H9 (cell line): ENCODE measurements around the gene MEGF8. TPM values are rescaled to one million over a fixed set of nuclear protein-coding genes. Genes with fewer than 3 reads are reported as not detected.

Experiments
- DNase-seq: peaks from one replicate; pipeline ENCODE4 v3.0.0-alpha.2; 2017
- H2AFZ ChIP-seq: one replicate; pipeline ENCODE4 v1.6.1; 2013; ENCODE audit warnings: mild to moderate bottlenecking, low read length, control low read depth, moderate library complexity
- H2AK5ac ChIP-seq: 2 replicates; pipeline ENCODE4 v1.6.1; 2013; ENCODE audit warnings: low read length, control low read depth, mixed read lengths; ENCODE audit not compliant: insufficient read length
- H2BK120ac ChIP-seq: one replicate; pipeline ENCODE4 v1.6.1; 2013; ENCODE audit warnings: low read depth, mild to moderate bottlenecking, low read length, control low read depth, inconsistent platforms; ENCODE audit not compliant: poor library complexity, severe bottlenecking
- H2BK12ac ChIP-seq: 2 replicates; pipeline ENCODE4 v1.6.1; 2013; ENCODE audit warnings: low read length, control low read depth, mixed read lengths, low read depth; ENCODE audit not compliant: insufficient read length
- H2BK15ac ChIP-seq: 2 replicates; pipeline ENCODE4 v1.6.1; 2013; ENCODE audit warnings: low read depth, low read length, control low read depth
- H2BK20ac ChIP-seq: one replicate; pipeline ENCODE4 v1.6.1; 2013; ENCODE audit warnings: low read depth, mild to moderate bottlenecking, low read length, control low read depth, inconsistent platforms; ENCODE audit not compliant: poor library complexity, severe bottlenecking
- H2BK5ac ChIP-seq: 2 replicates; pipeline ENCODE4 v1.6.1; 2013; ENCODE audit warnings: low read length, control low read depth, mixed read lengths; ENCODE audit not compliant: insufficient read length
- H3K14ac ChIP-seq: 2 replicates; pipeline ENCODE4 v1.6.1; 2013; ENCODE audit warnings: low read length, control low read depth; ENCODE audit not compliant: insufficient read depth
- H3K18ac ChIP-seq: 2 replicates; pipeline ENCODE4 v1.6.1; 2013; ENCODE audit warnings: low read depth, mild to moderate bottlenecking, mixed read lengths, low read length, control low read depth; ENCODE audit not compliant: insufficient read length
- H3K23ac ChIP-seq: 2 replicates; pipeline ENCODE4 v1.6.1; 2013; ENCODE audit warnings: low read length, control low read depth, mixed read lengths, low read depth; ENCODE audit not compliant: insufficient read length
- H3K23me2 ChIP-seq: 2 replicates; pipeline ENCODE4 v1.6.1; 2013; ENCODE audit warnings: low read depth, mild to moderate bottlenecking, mixed read lengths, low read length, control low read depth; ENCODE audit not compliant: insufficient read length, poor library complexity, severe bottlenecking
- H3K27ac ChIP-seq: 2 replicates; pipeline ENCODE4 v1.5.1; 2013; ENCODE audit warnings: low read length, control low read depth, mixed read lengths, low read depth; ENCODE audit not compliant: insufficient read length
- H3K27me3 ChIP-seq: 2 replicates; pipeline ENCODE4 v1.6.1; 2013; ENCODE audit warnings: low read length, control low read depth, inconsistent platforms; ENCODE audit not compliant: insufficient read depth
- H3K4ac ChIP-seq: 2 replicates; pipeline ENCODE4 v1.6.1; 2013; ENCODE audit warnings: low read depth, mild to moderate bottlenecking, control low read depth, inconsistent platforms, low read length, moderate library complexity
- H3K4me1 ChIP-seq: 2 replicates; pipeline ENCODE4 v1.6.1; 2013; ENCODE audit warnings: low read length, control low read depth, inconsistent platforms; ENCODE audit not compliant: insufficient read depth
- H3K4me2 ChIP-seq: 2 replicates; pipeline ENCODE4 v1.6.1; 2013; ENCODE audit warnings: low read length, control low read depth, mixed read lengths; ENCODE audit not compliant: insufficient read length, insufficient read depth
- H3K56ac ChIP-seq: 2 replicates; pipeline ENCODE4 v1.6.1; 2013; ENCODE audit warnings: low read depth, mild to moderate bottlenecking, mixed read lengths, low read length, control low read depth; ENCODE audit not compliant: insufficient read length
- H3K79me1 ChIP-seq: 2 replicates; pipeline ENCODE4 v1.6.1; 2013; ENCODE audit warnings: low read depth, mild to moderate bottlenecking, moderate library complexity, low read length, control low read depth, inconsistent platforms; ENCODE audit not compliant: insufficient read depth, poor library complexity, severe bottlenecking
- H3K79me2 ChIP-seq: 2 replicates; pipeline ENCODE4 v1.6.1; 2013; ENCODE audit warnings: low read length, control low read depth, inconsistent platforms; ENCODE audit not compliant: insufficient read depth
- H3K9ac ChIP-seq: 2 replicates; pipeline ENCODE4 v1.6.1; 2013; ENCODE audit warnings: low read length, control low read depth, mixed read lengths; ENCODE audit not compliant: insufficient read length; ENCODE audit errors: extremely low read depth
- H3K9me3 ChIP-seq: one replicate; pipeline ENCODE4 v1.6.1; 2013; ENCODE audit warnings: low read depth, low read length, inconsistent platforms; ENCODE audit not compliant: control insufficient read depth
- H3T11ph ChIP-seq: one replicate; pipeline ENCODE4 v1.6.1; 2013; ENCODE audit warnings: mild to moderate bottlenecking, low read length, control low read depth, inconsistent platforms
- H4K20me1 ChIP-seq: one replicate; pipeline ENCODE4 v1.6.1; 2013; ENCODE audit not compliant: control insufficient read depth, insufficient read length, insufficient read depth
- H4K5ac ChIP-seq: 2 replicates; pipeline ENCODE4 v1.6.1; 2013; ENCODE audit warnings: low read depth, mild to moderate bottlenecking, mixed read lengths, low read length, control low read depth; ENCODE audit not compliant: insufficient read length
- H4K8ac ChIP-seq: replicated peaks from 2 replicates; pipeline ENCODE4 v1.6.1; 2013; ENCODE audit warnings: low read length, control low read depth, mixed read lengths, low read depth; ENCODE audit not compliant: insufficient read length
- H4K91ac ChIP-seq: 2 replicates; pipeline ENCODE4 v1.6.1; 2013; ENCODE audit warnings: low read depth, mild to moderate bottlenecking, moderate library complexity, mixed read lengths, low read length, control low read depth; ENCODE audit not compliant: insufficient read length
- H3K27ac Mint-ChIP-seq, 3 experiments: 2 replicates in 2 of 3; 3 replicates in 1 of 3; pipeline ENCODE4 v1.8.0; 2020 to 2021; ENCODE audit warnings: mixed read lengths in 3 of 3, mild to moderate bottlenecking in 1 of 3, moderate library complexity in 1 of 3
- H3K27me3 Mint-ChIP-seq: 2 replicates; pipeline ENCODE4 v1.8.0; 2021; ENCODE audit warnings: low read depth, mild to moderate bottlenecking, moderate library complexity, mixed read lengths
- H3K36me3 Mint-ChIP-seq, 3 experiments: 2 replicates in 2 of 3; 3 replicates in 1 of 3; pipeline ENCODE4 v1.8.0; 2020 to 2021; ENCODE audit warnings: low read depth in 3 of 3, mixed read lengths in 3 of 3; ENCODE audit not compliant: insufficient read depth in 1 of 3
- H3K4me1 Mint-ChIP-seq, 2 experiments: 2 replicates each; pipeline ENCODE4 v1.8.0; 2020; ENCODE audit warnings: mixed read lengths in 2 of 2
- H3K4me3 Mint-ChIP-seq, 2 experiments: 2 replicates in 1 of 2; 3 replicates in 1 of 2; pipeline ENCODE4 v1.8.0; 2020 to 2021; ENCODE audit warnings: mild to moderate bottlenecking in 2 of 2, mixed read lengths in 2 of 2, moderate library complexity in 1 of 2
- H3K9me3 Mint-ChIP-seq, 2 experiments: 2 replicates in 1 of 2; 3 replicates in 1 of 2; pipeline ENCODE4 v1.8.0; 2020; ENCODE audit warnings: mild to moderate bottlenecking in 2 of 2, mixed read lengths in 2 of 2, moderate library complexity in 1 of 2
- WGBS: extraction: QIAGEN DNeasy Blood & Tissue Kit; methylation state at CpG from one replicate; pipeline ENCODE4 v1.1.7; 2013; ENCODE audit warnings: missing lambda C conversion rate, low lambda C conversion rate, mixed read lengths; ENCODE audit not compliant: insufficient read length; ENCODE audit errors: extremely low coverage; 5-methylcytosine and 5-hydroxymethylcytosine counted together
- total RNA-seq: library from RNA; stranded (reverse); gene quantifications from 2 replicates; pipeline ENCODE4 v1.2.1, GENCODE V29; 2021
- TF ChIP-seq, protein P1 (sequence below): fragments of 200-600 bp; sonication (generic); conservative IDR thresholded peaks from 3 replicates; pipeline ENCODE4 v1.8.0; 2021; ENCODE audit warnings: antibody characterized with exemption, mild to moderate bottlenecking

The MEGF8 gene
- total RNA-seq, 1 experiment from 2014 or later = 28.4 TPM

DNA sequence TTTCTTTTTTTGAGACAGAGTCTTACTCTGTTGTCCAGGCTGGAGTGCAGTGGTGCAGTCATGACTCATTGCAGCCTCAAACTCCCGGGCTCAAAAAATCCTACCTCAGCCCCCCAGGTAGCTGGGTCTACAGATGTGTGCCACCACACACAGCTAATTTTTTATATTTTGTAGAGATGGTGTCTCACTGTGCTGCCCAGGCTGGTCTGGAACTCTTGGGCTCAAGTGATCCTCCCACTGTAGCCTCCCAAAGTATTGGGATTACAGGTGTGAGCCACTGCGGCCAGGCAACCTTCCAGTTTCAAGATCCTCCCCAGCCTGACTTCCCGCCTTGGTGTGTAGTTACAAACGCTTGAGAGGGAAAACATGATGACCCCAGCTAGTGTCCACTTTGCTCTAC, 42.5 kb downstream of the MEGF8 start:
- Mint-ChIP-seq H3K9me3 (peaks cover 8 to 9% of the 10 kb centered on the region in 2 experiments), H3K4me1 (peaks cover 38 to 56% of the 10 kb centered on the region in 2 experiments), H3K36me3 (peaks cover 38 to 49% (median 40%) of the 10 kb centered on the region in 3 experiments), H3K4me3 (no peak overlapping the region; a peak in 1 of 5 replicates), H3K27ac (peak overlapping the region in 1 of 3 experiments; percentile 0; a peak in 1 of 7 replicates), H3K27me3 (peaks cover 1% of the 10 kb centered on the region; the same call in 1 of the 2 replicates)
- WGBS = no CpG with 5 or more reads among the region's 4 CpGs
- Histone ChIP-seq H4K20me1 (no peaks in the 10 kb centered on the region), H2BK15ac (no peak overlapping the region), H3K27ac (no peak overlapping the region), H3K79me1 (no peaks in the 10 kb centered on the region), H3K56ac (no peak overlapping the region), H3K4ac (no peak overlapping the region), H2BK20ac (no peak overlapping the region), H2AK5ac (no peak overlapping the region), H3K4me1 (peaks cover 5% of the 10 kb centered on the region; the same call in 1 of the 2 replicates), H4K91ac (no peak overlapping the region), H3T11ph (no peak overlapping the region), H3K14ac (no peak overlapping the region), H3K9ac (no peak overlapping the region), H3K4me2 (no peak overlapping the region), H3K23me2 (peaks cover 3% of the 10 kb centered on the region), H2BK5ac (no peak overlapping the region), H2AFZ (no peak overlapping the region), H3K79me2 (no peaks in the 10 kb centered on the region), H4K8ac (no peak overlapping the region), H3K9me3 (peaks cover 6% of the 10 kb centered on the region), H2BK12ac (no peak overlapping the region), H3K27me3 (no peaks in the 10 kb centered on the region), H4K5ac (no peak overlapping the region), H2BK120ac (no peak overlapping the region), H3K18ac (no peak overlapping the region), H3K23ac (no peak overlapping the region)
- no peak for DNase-seq
- TF ChIP-seq, protein P1, sequence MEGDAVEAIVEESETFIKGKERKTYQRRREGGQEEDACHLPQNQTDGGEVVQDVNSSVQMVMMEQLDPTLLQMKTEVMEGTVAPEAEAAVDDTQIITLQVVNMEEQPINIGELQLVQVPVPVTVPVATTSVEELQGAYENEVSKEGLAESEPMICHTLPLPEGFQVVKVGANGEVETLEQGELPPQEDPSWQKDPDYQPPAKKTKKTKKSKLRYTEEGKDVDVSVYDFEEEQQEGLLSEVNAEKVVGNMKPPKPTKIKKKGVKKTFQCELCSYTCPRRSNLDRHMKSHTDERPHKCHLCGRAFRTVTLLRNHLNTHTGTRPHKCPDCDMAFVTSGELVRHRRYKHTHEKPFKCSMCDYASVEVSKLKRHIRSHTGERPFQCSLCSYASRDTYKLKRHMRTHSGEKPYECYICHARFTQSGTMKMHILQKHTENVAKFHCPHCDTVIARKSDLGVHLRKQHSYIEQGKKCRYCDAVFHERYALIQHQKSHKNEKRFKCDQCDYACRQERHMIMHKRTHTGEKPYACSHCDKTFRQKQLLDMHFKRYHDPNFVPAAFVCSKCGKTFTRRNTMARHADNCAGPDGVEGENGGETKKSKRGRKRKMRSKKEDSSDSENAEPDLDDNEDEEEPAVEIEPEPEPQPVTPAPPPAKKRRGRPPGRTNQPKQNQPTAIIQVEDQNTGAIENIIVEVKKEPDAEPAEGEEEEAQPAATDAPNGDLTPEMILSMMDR = no peak
